Measurements from ENCODE around the gene ATXN7L2.

DNA sequence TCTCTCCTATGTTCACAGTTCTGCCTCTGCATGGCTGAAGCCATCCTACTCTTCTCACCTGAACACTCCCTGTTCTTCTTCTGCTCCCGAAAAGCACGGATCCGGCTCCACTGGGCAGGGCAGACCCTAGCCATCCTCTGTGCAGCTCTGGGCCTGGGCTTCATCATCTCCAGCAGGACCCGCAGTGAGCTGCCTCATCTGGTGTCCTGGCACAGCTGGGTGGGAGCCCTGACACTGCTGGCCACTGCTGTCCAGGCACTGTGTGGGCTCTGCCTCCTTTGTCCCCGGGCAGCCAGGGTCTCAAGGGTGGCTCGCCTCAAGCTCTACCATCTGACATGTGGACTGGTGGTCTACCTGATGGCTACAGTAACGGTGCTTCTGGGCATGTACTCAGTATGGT, 12.0 kb downstream of the ATXN7L2 start:
- TF ChIP-seq EZH2phosphoT487 (IDR thresholded peaks at IDR 0.05; ENCODE audit: low read depth, severe bottlenecking, unreplicated experiment) (no peak), EZH2 (IDR thresholded peaks at IDR 0.05; ENCODE audit: borderline replicate concordance) (no peak)
- TF ChIP-seq, protein P1, sequence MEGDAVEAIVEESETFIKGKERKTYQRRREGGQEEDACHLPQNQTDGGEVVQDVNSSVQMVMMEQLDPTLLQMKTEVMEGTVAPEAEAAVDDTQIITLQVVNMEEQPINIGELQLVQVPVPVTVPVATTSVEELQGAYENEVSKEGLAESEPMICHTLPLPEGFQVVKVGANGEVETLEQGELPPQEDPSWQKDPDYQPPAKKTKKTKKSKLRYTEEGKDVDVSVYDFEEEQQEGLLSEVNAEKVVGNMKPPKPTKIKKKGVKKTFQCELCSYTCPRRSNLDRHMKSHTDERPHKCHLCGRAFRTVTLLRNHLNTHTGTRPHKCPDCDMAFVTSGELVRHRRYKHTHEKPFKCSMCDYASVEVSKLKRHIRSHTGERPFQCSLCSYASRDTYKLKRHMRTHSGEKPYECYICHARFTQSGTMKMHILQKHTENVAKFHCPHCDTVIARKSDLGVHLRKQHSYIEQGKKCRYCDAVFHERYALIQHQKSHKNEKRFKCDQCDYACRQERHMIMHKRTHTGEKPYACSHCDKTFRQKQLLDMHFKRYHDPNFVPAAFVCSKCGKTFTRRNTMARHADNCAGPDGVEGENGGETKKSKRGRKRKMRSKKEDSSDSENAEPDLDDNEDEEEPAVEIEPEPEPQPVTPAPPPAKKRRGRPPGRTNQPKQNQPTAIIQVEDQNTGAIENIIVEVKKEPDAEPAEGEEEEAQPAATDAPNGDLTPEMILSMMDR (IDR thresholded peaks at IDR 0.05; ENCODE audit: poor library complexity): no peak

Measured in hepatocyte (in vitro differentiated cells).